ENCODE measurements around the gene CASQ1. TPM values are rescaled to one million over a fixed set of nuclear protein-coding genes. Genes with fewer than 3 reads are reported as not detected.

Gene CASQ1
- polyA plus RNA-seq, 1 donor = 912 TPM

DNA sequence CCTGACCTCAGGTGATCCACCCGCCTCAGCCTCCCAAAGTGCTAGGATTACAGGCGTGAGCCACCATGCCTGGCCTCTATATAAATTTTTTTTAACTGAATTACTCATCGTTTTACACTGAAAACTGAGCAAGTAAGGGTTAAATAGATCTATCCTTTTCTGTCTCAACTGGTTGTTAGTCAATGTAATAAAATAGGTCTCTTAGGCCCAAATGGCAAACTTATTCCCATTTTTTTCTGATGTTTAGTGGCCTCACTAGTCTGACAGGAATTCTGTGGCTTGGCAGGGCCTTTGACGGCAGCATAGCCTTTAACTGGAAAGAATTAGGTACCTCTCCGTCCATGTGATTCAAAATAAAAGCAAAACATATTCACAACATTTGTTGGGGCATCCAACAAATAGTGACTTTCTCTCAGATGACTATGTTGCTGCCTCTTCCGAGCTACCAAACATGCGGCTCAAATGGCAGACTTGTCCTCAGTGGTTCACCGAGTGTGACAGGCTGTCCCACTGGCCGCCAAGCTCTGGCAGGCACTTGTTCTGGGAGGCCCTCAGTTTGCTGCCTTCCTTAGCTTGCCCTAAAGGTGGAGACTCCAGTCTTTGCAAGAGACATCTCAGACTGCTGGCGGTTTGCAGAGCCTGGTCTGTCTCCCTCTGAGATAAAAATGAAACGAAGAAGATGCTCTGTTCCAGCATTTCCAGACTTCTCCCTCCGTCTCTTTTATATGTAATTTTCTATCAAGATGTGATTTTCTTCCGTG is 21.6 kb upstream of the CASQ1 start:
- DNase-seq = no peak

GRCh38 chr1:160169553-160170399 is 20.6 kb upstream of the CASQ1 start:
- no peak for DNase-seq

DNA sequence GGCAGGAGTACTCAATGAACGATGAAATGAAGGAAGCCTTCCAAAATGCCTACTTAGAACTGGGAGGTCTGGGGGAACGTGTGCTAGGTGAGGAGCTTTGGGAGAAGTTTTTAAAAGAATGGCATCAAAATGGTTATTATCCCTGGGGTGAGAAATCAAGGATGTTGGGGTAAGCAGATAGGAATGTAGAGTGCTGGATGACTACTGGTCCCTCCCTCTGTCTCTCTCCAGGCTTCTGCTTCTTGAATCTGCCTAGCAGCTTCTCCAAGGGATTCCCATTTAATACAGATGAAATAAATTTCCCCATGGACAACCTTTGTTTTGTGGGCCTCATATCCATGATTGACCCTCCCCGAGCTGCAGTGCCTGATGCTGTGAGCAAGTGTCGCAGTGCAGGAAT is 19.0 kb upstream of the CASQ1 start:
- no peak for DNase-seq

DNA sequence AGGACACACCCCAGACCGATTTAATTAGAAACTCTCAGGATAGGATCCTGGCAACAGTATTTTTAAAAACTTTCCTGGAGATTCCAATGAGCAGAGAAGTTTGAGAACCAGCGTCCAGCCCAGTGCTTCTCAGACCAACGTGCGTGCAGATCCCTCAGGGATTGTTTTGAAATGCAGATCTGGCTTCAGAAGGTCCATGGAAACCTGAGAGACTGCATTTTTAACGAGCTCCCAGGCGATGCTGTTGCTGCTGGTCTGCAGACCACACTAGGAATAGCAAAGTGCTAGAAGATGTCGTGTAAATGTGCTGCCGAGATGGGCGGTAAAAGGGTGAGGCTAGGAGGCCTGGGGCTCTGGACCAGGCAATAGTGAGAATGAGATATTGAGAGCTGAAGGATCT is 18.4 kb upstream of the CASQ1 start:
- DNase-seq = no peak

DNA sequence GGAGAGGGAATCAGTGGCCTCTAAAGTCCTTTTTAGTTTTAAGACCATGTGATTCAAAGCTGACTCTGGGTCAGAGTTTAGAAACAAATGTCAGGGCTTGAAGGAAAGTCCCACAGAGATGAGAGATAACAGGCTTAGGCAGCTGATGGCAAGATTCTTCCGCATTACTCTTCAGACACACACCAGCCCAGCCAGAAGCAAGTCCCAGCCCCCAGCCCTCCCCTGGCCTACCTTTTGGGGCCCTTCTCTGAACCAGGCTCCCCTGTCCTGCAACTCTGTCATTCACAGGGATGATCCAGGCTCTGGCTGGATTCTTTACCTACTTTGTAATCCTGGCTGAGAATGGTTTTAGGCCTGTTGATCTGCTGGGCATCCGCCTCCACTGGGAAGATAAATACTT is 13.1 kb upstream of the CASQ1 start:
- DNase-seq = no peak

DNA sequence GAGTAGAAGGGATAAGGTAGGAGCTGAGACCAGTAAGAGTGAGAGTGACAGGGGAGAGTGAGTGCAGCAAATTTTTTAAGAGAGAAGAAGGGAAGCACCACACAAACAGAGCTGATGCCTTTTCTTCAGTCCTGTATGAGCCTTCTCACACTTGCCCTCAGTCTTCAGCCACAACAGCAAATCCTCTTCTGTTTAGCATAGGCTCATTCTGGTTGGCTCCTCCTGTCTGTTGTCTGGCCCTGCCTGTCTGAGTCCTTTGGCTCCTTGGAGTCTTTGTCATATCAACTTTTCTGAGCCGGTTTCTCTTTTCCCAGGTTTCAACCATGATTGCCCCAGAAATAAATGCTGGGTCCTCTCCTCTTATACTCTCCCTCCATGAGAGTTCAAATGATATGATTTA is 12.7 kb upstream of the CASQ1 start:
- DNase-seq = no peak

GRCh38 chr1:160178731-160179130 is 11.6 kb upstream of the CASQ1 start:
- DNase-seq = no peak

DNA sequence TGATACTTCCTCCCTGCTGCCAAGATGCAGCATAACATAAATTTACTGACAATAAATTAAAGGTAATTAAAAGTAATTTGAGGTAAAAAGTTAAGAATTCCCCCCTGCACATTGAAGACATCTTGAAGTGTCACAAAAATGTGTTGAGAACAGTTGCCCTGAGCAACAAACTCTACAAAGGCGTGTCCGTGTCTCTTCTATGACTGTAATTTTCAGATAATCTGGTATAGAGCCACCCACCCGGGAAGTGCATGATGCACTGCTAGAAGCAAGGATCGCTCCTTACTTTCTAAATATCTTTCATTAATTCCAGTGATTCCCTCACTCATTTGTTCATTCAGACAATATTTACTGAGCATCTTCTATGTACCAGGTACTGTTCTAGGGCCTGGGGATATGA is 11.0 kb upstream of the CASQ1 start:
- no peak for DNase-seq

DNA sequence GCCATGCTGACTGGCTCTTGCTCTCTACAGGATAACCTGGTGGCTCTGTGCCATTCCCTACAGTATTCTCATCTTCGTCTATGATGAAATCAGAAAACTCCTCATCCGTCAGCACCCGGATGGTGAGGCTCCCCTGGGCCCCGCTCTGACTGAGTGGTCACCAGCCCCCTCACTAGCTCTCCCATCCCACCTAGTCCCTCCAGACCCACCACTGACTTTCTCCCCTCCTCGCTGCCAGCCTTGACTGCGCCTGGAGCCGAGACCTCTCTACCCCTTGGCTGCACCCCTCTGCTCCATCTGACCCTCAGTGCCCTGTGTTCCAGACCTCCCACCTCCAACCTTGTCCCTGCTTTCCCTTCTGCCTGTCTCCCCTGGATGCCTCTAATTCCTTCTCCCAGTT is 4.1 kb upstream of the CASQ1 start:
- no peak for DNase-seq

- no peak for DNase-seq
Measured at GRCh38 chr1:160186729-160187128, 3.6 kb upstream of the CASQ1 start.

- DNase-seq = no peak
Measured at GRCh38 chr1:160187407-160187806, 3.0 kb upstream of the CASQ1 start.

DNA sequence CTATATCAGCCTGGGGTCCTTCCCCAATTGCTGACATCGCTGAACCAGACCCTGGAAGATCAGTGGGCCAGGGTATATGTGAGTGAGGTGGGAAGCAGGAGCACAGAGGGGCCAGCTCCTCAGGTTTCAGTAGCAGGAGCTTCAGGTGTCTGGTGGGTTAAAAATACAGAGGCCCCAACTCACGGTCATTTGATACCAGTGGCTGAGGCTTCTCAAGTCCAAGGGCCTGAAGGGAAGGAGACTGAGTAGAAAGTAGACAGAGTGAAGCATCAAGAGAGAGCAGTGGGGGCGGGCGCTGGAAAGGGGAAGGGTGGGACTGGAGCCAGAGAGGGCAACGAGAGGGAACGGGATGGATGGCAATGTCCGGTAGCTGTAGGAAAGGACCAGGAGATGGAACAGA is 2.0 kb upstream of the CASQ1 start:
- no peak for DNase-seq

DNA sequence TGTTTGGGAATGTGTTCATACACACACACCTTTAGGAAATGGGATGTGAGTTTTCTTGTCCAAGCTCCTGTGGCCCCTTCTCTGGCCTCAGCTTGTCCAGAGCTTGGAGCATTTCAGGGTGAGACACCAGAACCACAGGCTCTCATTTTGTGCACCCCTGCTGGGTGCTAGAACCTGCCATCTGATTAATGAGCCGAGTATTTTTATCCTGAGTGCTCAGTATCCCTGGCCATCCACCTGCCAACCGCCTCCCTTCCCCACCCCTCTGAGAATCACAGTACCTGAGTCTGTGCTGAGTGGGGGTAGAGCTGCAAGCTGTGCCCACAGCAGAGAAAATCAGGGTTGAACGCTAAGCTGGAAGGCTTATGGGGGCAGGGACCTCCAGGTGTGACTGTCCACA is 1.4 kb downstream of the CASQ1 start:
- DNase-seq = no peak

- DNase-seq = no peak
Measured at GRCh38 chr1:160192234-160192633, 1.9 kb downstream of the CASQ1 start.

- peak; percentile 88 for DNase-seq
Measured at GRCh38 chr1:160193091-160193819, 2.9 kb downstream of the CASQ1 start.

- DNase-seq = no peak
Measured at GRCh38 chr1:160193832-160194736, 3.7 kb downstream of the CASQ1 start.

- no peak for DNase-seq
Measured at GRCh38 chr1:160194737-160195059, 4.3 kb downstream of the CASQ1 start.

- DNase-seq = no peak
Measured at GRCh38 chr1:160196143-160196542, 5.8 kb downstream of the CASQ1 start.

DNA sequence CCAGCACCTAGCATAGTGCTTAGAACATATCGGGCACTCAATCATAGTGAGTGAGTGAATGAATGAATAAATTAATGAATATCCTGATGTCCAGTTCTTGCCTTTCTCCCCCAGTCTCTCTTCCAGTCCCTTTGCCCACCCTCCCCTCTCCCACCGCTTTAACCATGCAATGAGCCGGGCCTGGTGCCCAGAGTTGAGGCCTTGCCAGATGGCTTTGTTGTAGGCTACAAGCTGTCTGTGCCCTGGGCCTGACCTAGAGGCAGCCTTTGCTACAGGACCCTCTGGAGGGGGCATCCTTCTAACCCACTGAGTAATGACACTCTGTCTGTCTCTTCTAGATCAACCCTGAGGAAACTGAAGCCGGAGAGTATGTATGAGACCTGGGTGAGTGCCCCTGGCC is 6.9 kb downstream of the CASQ1 start:
- no peak for DNase-seq

GRCh38 chr1:160200786-160201185 is 10.4 kb downstream of the CASQ1 start:
- DNase-seq = no peak

DNA sequence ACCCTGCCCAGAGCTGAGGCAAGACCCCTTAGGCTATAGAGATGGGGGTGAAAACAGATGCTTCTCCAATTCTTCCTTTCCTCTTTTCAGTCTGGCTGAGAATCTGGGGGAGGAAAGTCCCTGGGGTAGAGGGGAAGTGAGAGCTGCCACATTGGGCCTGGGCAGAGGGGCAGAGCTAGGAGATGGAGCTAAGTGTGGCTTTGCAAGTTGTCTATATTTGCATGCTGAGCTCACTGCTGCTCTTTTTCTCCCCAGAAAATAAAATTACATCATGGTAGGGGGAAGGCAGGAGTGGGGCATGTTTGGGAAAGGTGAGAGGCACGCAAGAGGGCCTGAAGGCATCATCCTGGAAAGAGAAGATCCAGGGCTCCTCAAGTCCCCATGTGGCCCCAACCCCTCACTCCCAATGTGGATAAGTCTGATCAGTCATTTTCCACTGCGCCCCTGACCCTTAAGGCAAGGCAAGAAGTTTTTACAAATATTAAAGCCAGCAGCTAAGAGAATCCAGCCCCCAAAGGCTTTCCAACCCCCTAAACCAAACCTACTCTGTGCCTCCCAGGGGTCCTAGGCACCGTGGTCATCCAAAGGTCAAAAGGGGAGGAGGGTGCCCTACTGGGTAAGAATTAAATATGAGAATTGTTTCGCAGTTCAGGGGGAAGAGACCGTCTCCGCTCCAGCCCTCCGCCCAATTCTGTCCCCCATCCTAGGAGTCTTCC is 14.3 kb downstream of the CASQ1 start:
- DNase-seq = no peak
